Esophagus squamous epithelium (tissue), 4 donors: ENCODE data around the gene TBC1D24.

Experiments
- CTCF ChIP-seq, 6 experiments: fragments of 450-650 bp in 4 of 6; fragments of 200-600 bp in 2 of 6; sonication (generic) in 2 of 6; IDR thresholded peaks; one replicate each; pipeline ENCODE4 v1.5.1; 2016 to 2019; ENCODE audit warnings: antibody characterized with exemption in 6 of 6, mild to moderate bottlenecking in 4 of 6, moderate library complexity in 4 of 6
- POLR2A ChIP-seq, 4 donors: fragments of 450-650 bp; IDR thresholded peaks; one replicate each; pipeline ENCODE4 v1.6.1; 2017; ENCODE audit warnings: antibody characterized with exemption in 4 of 4, mild to moderate bottlenecking in 4 of 4, moderate library complexity in 3 of 4

- TF ChIP-seq CTCF (IDR thresholded peaks at IDR 0.05) (no peak), POLR2A (IDR thresholded peaks at IDR 0.05) (no peak)
Observed at GRCh38 chr16:2487903-2488531, 13.1 kb downstream of the TBC1D24 start.
